HepG2 (cell line): ENCODE measurements around the gene PLLP. TPM values are rescaled to one million over a fixed set of nuclear protein-coding genes. Genes with fewer than 3 reads are reported as not detected.
A peak's percentile ranks its signal among the peaks of the same experiment; 100 is the strongest.

Experiments
- ARID3A ChIP-seq: IDR thresholded peaks from 2 replicates; pipeline ENCODE4 v1.6.1; 2012; ENCODE audit warnings: low read depth, low read length, improper control_type of control experiment
- GABPB1 ChIP-seq: IDR thresholded peaks from 2 replicates; pipeline ENCODE4 v1.6.1; 2016; ENCODE audit warnings: mild to moderate bottlenecking, missing genetic modification reagents, moderate library complexity, missing compliant biosample characterization
- GTF2F1 ChIP-seq: fragments of 150-350 bp; IDR thresholded peaks from 2 replicates; pipeline ENCODE4 v1.6.1; 2014; ENCODE audit warnings: low read length
- HDAC2 ChIP-seq: sonication (generic); formaldehyde crosslinking; IDR thresholded peaks from 2 replicates; pipeline ENCODE4 v1.4.0; 2020; ENCODE audit warnings: missing genetic modification reagents
- JARID2 ChIP-seq: sonication (generic); formaldehyde crosslinking; IDR thresholded peaks from 2 replicates; pipeline ENCODE4 v1.8.1; 2023; ENCODE audit warnings: missing genetic modification reagents, inconsistent platforms; ENCODE audit not compliant: insufficient replicate concordance
- JDP2 ChIP-seq: sonication (generic); formaldehyde crosslinking; IDR thresholded peaks from 2 replicates; pipeline ENCODE4 v1.8.1; 2022; ENCODE audit warnings: missing genetic modification reagents, borderline replicate concordance
- MXI1 ChIP-seq: IDR thresholded peaks from 3 replicates; pipeline ENCODE4 v1.6.1; 2012; ENCODE audit warnings: low read depth, low read length, inconsistent platforms, borderline replicate concordance
- NFKBIZ ChIP-seq: IDR thresholded peaks from 2 replicates; pipeline ENCODE4 v1.6.1; 2018; ENCODE audit warnings: missing genetic modification reagents, missing compliant biosample characterization
- NR2C2 ChIP-seq: sonication (generic); formaldehyde crosslinking; IDR thresholded peaks from 2 replicates; pipeline ENCODE4 v1.4.0; 2020; ENCODE audit warnings: missing genetic modification reagents, mild to moderate bottlenecking, moderate library complexity, borderline replicate concordance
- ONECUT2 ChIP-seq: sonication (generic); formaldehyde crosslinking; IDR thresholded peaks from 2 replicates; pipeline ENCODE4 v1.4.0; 2020; ENCODE audit warnings: missing genetic modification reagents
- PAX8 ChIP-seq: sonication (generic); formaldehyde crosslinking; IDR thresholded peaks from 2 replicates; pipeline ENCODE4 v1.8.0; 2022; ENCODE audit warnings: mild to moderate bottlenecking, missing genetic modification reagents, borderline replicate concordance
- PHF21A ChIP-seq: sonication (generic); formaldehyde crosslinking; IDR thresholded peaks from 2 replicates; pipeline ENCODE4 v1.5.0; 2020; ENCODE audit warnings: mild to moderate bottlenecking, missing genetic modification reagents
- POLR2AphosphoS5 ChIP-seq: IDR thresholded peaks from 2 replicates; pipeline ENCODE4 v1.6.1; 2012; ENCODE audit warnings: low read depth, low read length
- SIX4 ChIP-seq: sonication (generic); formaldehyde crosslinking; IDR thresholded peaks from 2 replicates; pipeline ENCODE4 v1.4.0; 2020; ENCODE audit warnings: missing genetic modification reagents
- SNAPC5 ChIP-seq: sonication (generic); formaldehyde crosslinking; IDR thresholded peaks from 2 replicates; pipeline ENCODE4 v1.8.1; 2023; ENCODE audit warnings: mild to moderate bottlenecking, missing genetic modification reagents, borderline replicate concordance
- STAG1 ChIP-seq: sonication (generic); formaldehyde crosslinking; IDR thresholded peaks from 2 replicates; pipeline ENCODE4 v1.4.0; 2020; ENCODE audit warnings: missing genetic modification reagents
- TRIM24 ChIP-seq: sonication (generic); formaldehyde crosslinking; IDR thresholded peaks from 2 replicates; pipeline ENCODE4 v1.8.0; 2022; ENCODE audit warnings: mild to moderate bottlenecking, missing genetic modification reagents
- XRCC5 ChIP-seq: fragments of 200-400 bp; formaldehyde crosslinking; optimal IDR thresholded peaks from 2 replicates; pipeline ENCODE3; 2017; ENCODE audit warnings: mild to moderate bottlenecking, low read length
- ZBTB14 ChIP-seq: sonication (generic); formaldehyde crosslinking; IDR thresholded peaks from 2 replicates; pipeline ENCODE4 v1.4.0; 2020; ENCODE audit warnings: missing genetic modification reagents
- ZBTB7B ChIP-seq: sonication (generic); formaldehyde crosslinking; IDR thresholded peaks from 2 replicates; pipeline ENCODE4 v1.4.0; 2020; ENCODE audit warnings: missing genetic modification reagents
- ZNF260 ChIP-seq: sonication (generic); formaldehyde crosslinking; IDR thresholded peaks from 2 replicates; pipeline ENCODE4 v1.4.0; 2020; ENCODE audit warnings: missing genetic modification reagents, low read depth, mild to moderate bottlenecking, borderline replicate concordance
- ZNF30 ChIP-seq: sonication (generic); formaldehyde crosslinking; IDR thresholded peaks from 2 replicates; pipeline ENCODE4 v1.5.0; 2020; ENCODE audit warnings: mild to moderate bottlenecking, missing genetic modification reagents
- ZNF574 ChIP-seq: sonication (generic); formaldehyde crosslinking; IDR thresholded peaks from 2 replicates; pipeline ENCODE4 v1.4.0; 2020; ENCODE audit warnings: missing genetic modification reagents
- ZNF577 ChIP-seq: sonication (generic); formaldehyde crosslinking; IDR thresholded peaks from 2 replicates; pipeline ENCODE4 v1.4.0; 2020; ENCODE audit warnings: mild to moderate bottlenecking, low read depth, missing genetic modification reagents, borderline replicate concordance
- ZNF724P ChIP-seq: sonication (generic); formaldehyde crosslinking; IDR thresholded peaks from 2 replicates; pipeline ENCODE4 v1.8.0; 2022; ENCODE audit warnings: missing genetic modification reagents, borderline replicate concordance
- ZNF747 ChIP-seq: sonication (generic); formaldehyde crosslinking; IDR thresholded peaks from 2 replicates; pipeline ENCODE4 v1.8.1; 2023; ENCODE audit warnings: missing genetic modification reagents, mild to moderate bottlenecking, borderline replicate concordance
- polyA plus RNA-seq, 8 experiments: library from polyadenylated mRNA; depleted of rRNA in 3 of 8; stranded (reverse) in 7 of 8; unstranded in 1 of 8; fragments of >200 nt; fragmentation: Illumina TruSeq in 4 of 8; extraction: Trizol in 4 of 8; gene quantifications; 2 replicates each; pipeline versions ENCODE4 v1.2.1 to v1.2.3, GENCODE V29; 2011 to 2016; ENCODE audit warnings: low read depth in 4 of 8, missing spikeins in 1 of 8, mixed read lengths in 1 of 8; ENCODE audit not compliant: insufficient read depth in 1 of 8
- total RNA-seq, 5 experiments: library from RNA; depleted of rRNA; stranded (reverse); fragments of >200 nt; fragmentation: Illumina TruSeq; extraction: Trizol; gene quantifications; 2 replicates each; pipeline ENCODE4 v1.2.3, GENCODE V29; 2016; ENCODE audit warnings: low read depth in 1 of 5

The PLLP gene
- total and polyA plus RNA-seq, 2 of the 13 experiments (the other 11 are each of a cell fraction or from before 2014, with no cell fraction given) = 60.6 to 127 TPM

- TF ChIP-seq STAG1 (peak; percentile 44), ZBTB14 (CRISPR knock-in tag) (peak; percentile 16; the same call in 1 of the 2 replicates), ZNF747 (peak; percentile 36; the same call in 1 of the 2 replicates), ZNF30 (CRISPR knock-in tag) (no peak), HDAC2 (peak; percentile 92), SIX4 (peak; percentile 75; the same call in 1 of the 2 replicates), PAX8 (no peak), GABPB1 (CRISPR knock-in tag) (peak; percentile 43; the same call in 1 of the 2 replicates), JDP2 (CRISPR knock-in tag) (no peak), GTF2F1 (peak; percentile 48), XRCC5 (peak; percentile 68), ZNF574 (CRISPR knock-in tag) (peak; percentile 60), ZNF724P (CRISPR knock-in tag) (no peak), POLR2AphosphoS5 (no peak), ZBTB7B (CRISPR knock-in tag) (peak; percentile 67), ZNF577 (CRISPR knock-in tag) (no peak), TRIM24 (CRISPR knock-in tag) (no peak), MXI1 (peak; percentile 32; the same call in 1 of the 3 replicates), NFKBIZ (CRISPR knock-in tag) (peak; percentile 27; the same call in 1 of the 2 replicates), JARID2 (CRISPR knock-in tag) (no peak), SNAPC5 (CRISPR knock-in tag) (no peak), PHF21A (CRISPR knock-in tag) (peak; percentile 96), ARID3A (peak; percentile 46; the same call in 1 of the 2 replicates), NR2C2 (CRISPR knock-in tag) (no peak), ONECUT2 (CRISPR knock-in tag) (peak; percentile 52), ZNF260 (CRISPR knock-in tag) (0 out of 2 replicates have a peak, but pooled peaks have one; percentile 61)
Observed at GRCh38 chr16:57299719-57300386, 15.4 kb upstream of the PLLP start (continued).
